ENCODE results near the gene TEX38.
"Not testable (repeated sequence)": the region's sequence is repeated elsewhere in the genome, so short reads cannot be mapped to it uniquely, and the experiment has no call there.

The TEX38 gene

GRCh38 chr1:46671554-46671953, at the start of gene TEX38:
TEX38 (plus strand) TSS chr1:46671854; CDS start chr1:46671935, 81 bp downstream.
- DNase-seq (ENCODE audit: low read depth), result no peak

GRCh38 chr1:46621930-46622329, 49.7 kb upstream of the TEX38 start:
- no peak for DNase-seq (ENCODE audit: low read depth)

- no peak for DNase-seq (ENCODE audit: low read depth)
Observed at GRCh38 chr1:46622344-46622743, 49.3 kb upstream of the TEX38 start.

- no peak for DNase-seq (ENCODE audit: low read depth)
Observed at GRCh38 chr1:46623743-46624644, 47.7 kb upstream of the TEX38 start.

- DNase-seq (ENCODE audit: low read depth), result no peak
Observed at GRCh38 chr1:46630719-46631118, 40.9 kb upstream of the TEX38 start.

- no peak for DNase-seq (ENCODE audit: low read depth)
Observed at GRCh38 chr1:46635205-46635604, 36.4 kb upstream of the TEX38 start.

GRCh38 chr1:46637444-46638083, 34.1 kb upstream of the TEX38 start:
- no peak for DNase-seq (ENCODE audit: low read depth)

GRCh38 chr1:46638921-46639320, 32.7 kb upstream of the TEX38 start:
- no peak for DNase-seq (ENCODE audit: low read depth)

GRCh38 chr1:46639547-46639946, 32.1 kb upstream of the TEX38 start:
- no peak for DNase-seq (ENCODE audit: low read depth)

- no peak for DNase-seq (ENCODE audit: low read depth)
Observed at GRCh38 chr1:46642115-46642680, 29.5 kb upstream of the TEX38 start.

- no peak for DNase-seq (ENCODE audit: low read depth)
Observed at GRCh38 chr1:46643368-46643775, 28.3 kb upstream of the TEX38 start.

GRCh38 chr1:46645815-46646214, 25.8 kb upstream of the TEX38 start:
- no peak for DNase-seq (ENCODE audit: low read depth)

- DNase-seq (ENCODE audit: low read depth), result no peak
Observed at GRCh38 chr1:46646331-46646730, 25.3 kb upstream of the TEX38 start.

- no peak for DNase-seq (ENCODE audit: low read depth)
Observed at GRCh38 chr1:46646844-46647243, 24.8 kb upstream of the TEX38 start.

- no peak for DNase-seq (ENCODE audit: low read depth)
Observed at GRCh38 chr1:46647611-46648010, 24.0 kb upstream of the TEX38 start.

- DNase-seq (ENCODE audit: low read depth), result no peak
Observed at GRCh38 chr1:46649764-46650163, 21.9 kb upstream of the TEX38 start.

- no peak for DNase-seq (ENCODE audit: low read depth)
Observed at GRCh38 chr1:46650491-46650890, 21.2 kb upstream of the TEX38 start.

- DNase-seq (ENCODE audit: low read depth), result not testable (repeated sequence)
Observed at GRCh38 chr1:46651152-46651551, 20.5 kb upstream of the TEX38 start.

GRCh38 chr1:46652321-46653100, 19.1 kb upstream of the TEX38 start:
- DNase-seq (ENCODE audit: low read depth), result no peak

- no peak for DNase-seq (ENCODE audit: low read depth)
Observed at GRCh38 chr1:46653405-46653958, 18.2 kb upstream of the TEX38 start.

- no peak for DNase-seq (ENCODE audit: low read depth)
Observed at GRCh38 chr1:46654012-46654411, 17.6 kb upstream of the TEX38 start.

GRCh38 chr1:46654698-46655097, 17.0 kb upstream of the TEX38 start:
- not testable (repeated sequence) for DNase-seq (ENCODE audit: low read depth)
